RWPE1 (cell line): Measurements from ENCODE around the gene IBA57.

Source experiments
- CTCF ChIA-PET: fragments of 350-600 bp; sonication (Branson Sonifier 250); formaldehyde crosslinking; extraction: SDS; loops from one replicate; lab custom pipeline; 2021; lab: Yijun Ruan, JAX
- POLR2A ChIA-PET: fragments of 400-600 bp; formaldehyde crosslinking; extraction: SDS; loops from one replicate; lab custom pipeline; 2020; ENCODE audit warnings: antibody characterized with exemption; ENCODE audit not compliant: low non-redundant PET; lab: Yijun Ruan, JAX
- DNase-seq: peaks from one replicate; pipeline ENCODE4 v3.0.0; 2012; ENCODE audit warnings: low spot score
- H3K27ac ChIP-seq: fragments of 450-650 bp; 2 replicates; pipeline ENCODE4 v1.5.1; 2017
- CTCF ChIP-seq: fragments of 450-650 bp; conservative IDR thresholded peaks from 2 replicates; pipeline ENCODE4 v1.5.1; 2017; ENCODE audit warnings: low read depth, mild to moderate bottlenecking

The IBA57 gene

GRCh38 chr1:228165372-228166169, at the start of gene IBA57:
TSS of gene IBA57 (plus strand) at chr1:228165804. CDS start at chr1:228165817, 13 bp downstream.
- peak; percentile 95 for TF ChIP-seq CTCF
- DNase-seq, result peak; percentile 96
- POLR2A ChIA-PET, result interaction anchor here (0.5 to 1.7 kb wide), 10 partner anchors 9 to 321 kb away, joined by 3 to 11 read pairs (median 4); partner anchors contain the start of gene GUK1
- H3K27ac ChIP-seq, result peak within 1 kb of the TSS; percentile 100
- CTCF ChIA-PET, result interaction anchor here (0.6 to 1.8 kb wide), 11 partner anchors 9 to 1738 kb away, joined by 3 to 7 read pairs (median 4); partner anchors contain the start of gene GUK1

GRCh38 chr1:228117335-228117734, 48.3 kb upstream of the IBA57 start:
- POLR2A ChIA-PET, result no interaction called here
- CTCF ChIA-PET, result no interaction called here
- no peak overlapping the region for H3K27ac ChIP-seq
- TF ChIP-seq CTCF, result no peak
- no peak for DNase-seq

- CTCF ChIA-PET, result no interaction called here
- no peak for TF ChIP-seq CTCF
- no peak overlapping the region for H3K27ac ChIP-seq
- POLR2A ChIA-PET, result no interaction called here
- DNase-seq, result no peak
Measured at GRCh38 chr1:228118040-228118439, 47.6 kb upstream of the IBA57 start.

- CTCF ChIA-PET, result no interaction called here
- DNase-seq, result no peak
- no peak overlapping the region; the same call in 1 of the 2 replicates for H3K27ac ChIP-seq
- POLR2A ChIA-PET, result no interaction called here
- TF ChIP-seq CTCF, result no peak
Measured at GRCh38 chr1:228120351-228120750, 45.3 kb upstream of the IBA57 start.

GRCh38 chr1:228120857-228121489, 44.6 kb upstream of the IBA57 start:
- peak overlapping the region; percentile 26; the same call in 1 of the 2 replicates for H3K27ac ChIP-seq
- CTCF ChIA-PET, result interaction anchor here (0.7 to 1.6 kb wide), 2 partner anchors 10 to 146 kb away, joined by 3 read pairs; no protein-coding TSS in a partner anchor
- DNase-seq, result no peak
- no peak for TF ChIP-seq CTCF
- POLR2A ChIA-PET, result interaction anchor here (0.6 kb wide), 1 partner anchor 9 kb away, joined by 6 read pairs; no protein-coding TSS in a partner anchor

- no peak for TF ChIP-seq CTCF
- CTCF ChIA-PET, result interaction anchor here (0.6 kb wide), 1 partner anchor 529 kb away, joined by 3 read pairs; no protein-coding TSS in a partner anchor
- no peak for DNase-seq
- POLR2A ChIA-PET, result interaction anchor here (0.6 kb wide), 1 partner anchor 13 kb away, joined by 3 read pairs; no protein-coding TSS in a partner anchor
- H3K27ac ChIP-seq, result no peak overlapping the region
Measured at GRCh38 chr1:228122921-228123441, 42.6 kb upstream of the IBA57 start.
